GM10847 (cell line): ENCODE measurements around the gene DPYSL5.

ENCODE experiments used
- POLR2A ChIP-seq: IDR thresholded peaks from 2 replicates; pipeline ENCODE4 v1.6.1; 2011; ENCODE audit not compliant: insufficient read length; ENCODE audit errors: extremely low read depth

DPYSL5 gene

GRCh38 chr2:26971911-26972786 lies 124.2 kb downstream of the DPYSL5 start:
- no peak for TF ChIP-seq POLR2A

- TF ChIP-seq POLR2A = no peak
Measured at GRCh38 chr2:26974352-26974751, 126.4 kb downstream of the DPYSL5 start.

GRCh38 chr2:26975102-26975501 lies 127.2 kb downstream of the DPYSL5 start:
- no peak for TF ChIP-seq POLR2A

GRCh38 chr2:26975656-26976055 lies 127.7 kb downstream of the DPYSL5 start:
- no peak for TF ChIP-seq POLR2A

GRCh38 chr2:26976237-26976636 lies 128.3 kb downstream of the DPYSL5 start:
- TF ChIP-seq POLR2A = no peak

GRCh38 chr2:26977012-26977411 lies 129.1 kb downstream of the DPYSL5 start:
- TF ChIP-seq POLR2A = no peak

- TF ChIP-seq POLR2A = no peak
Measured at GRCh38 chr2:26978061-26978596, 130.2 kb downstream of the DPYSL5 start.

GRCh38 chr2:26979741-26980140 lies 131.8 kb downstream of the DPYSL5 start:
- TF ChIP-seq POLR2A = no peak

GRCh38 chr2:26980971-26981370 lies 133.0 kb downstream of the DPYSL5 start:
- no peak for TF ChIP-seq POLR2A

GRCh38 chr2:26982102-26982742 lies 134.3 kb downstream of the DPYSL5 start:
- TF ChIP-seq POLR2A = no peak

- TF ChIP-seq POLR2A = no peak
Measured at GRCh38 chr2:26983746-26984145, 135.8 kb downstream of the DPYSL5 start.

- TF ChIP-seq POLR2A = no peak
Measured at GRCh38 chr2:26985807-26986206, 137.9 kb downstream of the DPYSL5 start.

- no peak for TF ChIP-seq POLR2A
Measured at GRCh38 chr2:26986576-26986975, 138.6 kb downstream of the DPYSL5 start.

GRCh38 chr2:26988058-26988860 lies 140.3 kb downstream of the DPYSL5 start:
- TF ChIP-seq POLR2A = no peak

- no peak for TF ChIP-seq POLR2A
Measured at GRCh38 chr2:26989156-26989555, 141.2 kb downstream of the DPYSL5 start.
